HL-60 (cell line): Measurements from ENCODE around the gene CDK6.

ENCODE experiments used
- POLR2AphosphoS5 ChIP-seq: IDR thresholded peaks from 2 replicates; pipeline ENCODE4 v1.6.1; 2012; ENCODE audit warnings: low read depth
- SPI1 ChIP-seq: IDR thresholded peaks from 2 replicates; pipeline ENCODE4 v1.6.1; 2012; ENCODE audit warnings: low read depth, mild to moderate bottlenecking, borderline replicate concordance
- TF ChIP-seq, protein P1 (sequence below): IDR thresholded peaks from one replicate; pipeline ENCODE4 v1.5.1; 2011; ENCODE audit warnings: low read length, control low read depth, inconsistent platforms; ENCODE audit not compliant: insufficient read depth

GRCh38 chr7:92877367-92877766 lies 41.0 kb upstream of the CDK6 start:
- TF ChIP-seq, protein P1, sequence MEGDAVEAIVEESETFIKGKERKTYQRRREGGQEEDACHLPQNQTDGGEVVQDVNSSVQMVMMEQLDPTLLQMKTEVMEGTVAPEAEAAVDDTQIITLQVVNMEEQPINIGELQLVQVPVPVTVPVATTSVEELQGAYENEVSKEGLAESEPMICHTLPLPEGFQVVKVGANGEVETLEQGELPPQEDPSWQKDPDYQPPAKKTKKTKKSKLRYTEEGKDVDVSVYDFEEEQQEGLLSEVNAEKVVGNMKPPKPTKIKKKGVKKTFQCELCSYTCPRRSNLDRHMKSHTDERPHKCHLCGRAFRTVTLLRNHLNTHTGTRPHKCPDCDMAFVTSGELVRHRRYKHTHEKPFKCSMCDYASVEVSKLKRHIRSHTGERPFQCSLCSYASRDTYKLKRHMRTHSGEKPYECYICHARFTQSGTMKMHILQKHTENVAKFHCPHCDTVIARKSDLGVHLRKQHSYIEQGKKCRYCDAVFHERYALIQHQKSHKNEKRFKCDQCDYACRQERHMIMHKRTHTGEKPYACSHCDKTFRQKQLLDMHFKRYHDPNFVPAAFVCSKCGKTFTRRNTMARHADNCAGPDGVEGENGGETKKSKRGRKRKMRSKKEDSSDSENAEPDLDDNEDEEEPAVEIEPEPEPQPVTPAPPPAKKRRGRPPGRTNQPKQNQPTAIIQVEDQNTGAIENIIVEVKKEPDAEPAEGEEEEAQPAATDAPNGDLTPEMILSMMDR, result no peak
- no peak for TF ChIP-seq SPI1
- TF ChIP-seq POLR2AphosphoS5, result no peak
